WTC11 (cell line): ENCODE data around the gene GPR3. TPM values are rescaled to one million over a fixed set of nuclear protein-coding genes. Genes with fewer than 3 reads are reported as not detected.

Experiments used
- ATAC-seq: fragments of 200-7000 bp; cut with Tn5 transposase; 2 replicates; pipeline ENCODE4 v1.10.0; 2021; ENCODE audit warnings: mild to moderate bottlenecking, moderate library complexity
- CTCF ChIA-PET: fragments of 300-600 bp; sonication (Branson Sonifier 250); formaldehyde crosslinking; loops from one replicate; lab custom pipeline; 2021; ENCODE audit warnings: antibody characterized with exemption; lab: Charles Lee
- POLR2A ChIA-PET: fragments of 350-600 bp; sonication (Branson Sonifier 250); formaldehyde crosslinking; loops from one replicate; lab custom pipeline; 2021; ENCODE audit warnings: antibody characterized with exemption; lab: Charles Lee
- DNase-seq: peaks from one replicate; pipeline ENCODE4 v3.0.0; 2021; ENCODE audit warnings: low spot score
- H3K27ac Mint-ChIP-seq: 2 replicates; pipeline ENCODE4 v1.8.0; 2021; ENCODE audit warnings: mixed read lengths
- H3K27me3 Mint-ChIP-seq: 2 replicates; pipeline ENCODE4 v1.8.0; 2021; ENCODE audit warnings: low read depth, mild to moderate bottlenecking, moderate library complexity, mixed read lengths
- H3K36me3 Mint-ChIP-seq: 2 replicates; pipeline ENCODE4 v1.8.0; 2021; ENCODE audit warnings: mixed read lengths
- H3K4me1 Mint-ChIP-seq: 2 replicates; pipeline ENCODE4 v1.8.0; 2022; ENCODE audit warnings: mixed read lengths
- H3K4me3 Mint-ChIP-seq: 2 replicates; pipeline ENCODE4 v1.8.0; 2021; ENCODE audit warnings: mild to moderate bottlenecking, moderate library complexity, mixed read lengths
- H3K9me3 Mint-ChIP-seq: 2 replicates; pipeline ENCODE4 v1.8.0; 2021; ENCODE audit warnings: mixed read lengths
- AR ChIP-seq: fragments of 250-450 bp; sonication (Bioruptor Pico); IDR thresholded peaks from 2 replicates; pipeline ENCODE4 v1.9.0; 2021; ENCODE audit warnings: mild to moderate bottlenecking
- CBFB ChIP-seq: sonication (generic); formaldehyde crosslinking; IDR thresholded peaks from 2 replicates; pipeline ENCODE4 v1.8.1; 2022; ENCODE audit warnings: mild to moderate bottlenecking, low read depth, missing genetic modification reagents
- CTCF ChIP-seq: fragments of 200-600 bp; IDR thresholded peaks from 2 replicates; pipeline ENCODE4 v1.8.0; 2022; ENCODE audit warnings: antibody characterized with exemption
- ELF4 ChIP-seq: sonication (generic); formaldehyde crosslinking; IDR thresholded peaks from 2 replicates; pipeline ENCODE4 v1.8.1; 2022; ENCODE audit warnings: low read depth, mild to moderate bottlenecking, moderate library complexity, missing genetic modification reagents
- FOXJ3 ChIP-seq: sonication (generic); formaldehyde crosslinking; IDR thresholded peaks from 2 replicates; pipeline ENCODE4 v1.9.0; 2021; ENCODE audit warnings: missing genetic modification reagents, mild to moderate bottlenecking, borderline replicate concordance
- JUN ChIP-seq: sonication (generic); formaldehyde crosslinking; IDR thresholded peaks from 2 replicates; pipeline ENCODE4 v1.8.0; 2023; ENCODE audit warnings: mild to moderate bottlenecking, missing genetic modification reagents
- MYBL2 ChIP-seq: sonication (generic); formaldehyde crosslinking; IDR thresholded peaks from 2 replicates; pipeline ENCODE4 v1.8.1; 2023; ENCODE audit warnings: mild to moderate bottlenecking, moderate library complexity, missing genetic modification reagents
- TEAD1 ChIP-seq: sonication (generic); formaldehyde crosslinking; IDR thresholded peaks from 2 replicates; pipeline ENCODE4 v1.8.0; 2022; ENCODE audit warnings: mild to moderate bottlenecking, missing genetic modification reagents
- ZNF416 ChIP-seq: fragments of 250-450 bp; sonication (Bioruptor Pico); IDR thresholded peaks from 2 replicates; pipeline ENCODE4 v1.9.0; 2021; ENCODE audit warnings: mild to moderate bottlenecking, inconsistent platforms
- total RNA-seq: library from RNA; stranded (reverse); gene quantifications from 3 replicates; pipeline ENCODE4 v1.2.3, GENCODE V29; 2021
- TF ChIP-seq, protein P1 (sequence below): sonication (generic); formaldehyde crosslinking; IDR thresholded peaks from 2 replicates; pipeline ENCODE4 v1.8.1; 2023; ENCODE audit warnings: mild to moderate bottlenecking, missing genetic modification reagents, borderline replicate concordance
- TF ChIP-seq, protein P2 (sequence below): sonication (generic); formaldehyde crosslinking; IDR thresholded peaks from 2 replicates; pipeline ENCODE4 v1.8.1; 2022; ENCODE audit warnings: low read depth, mild to moderate bottlenecking, moderate library complexity, missing genetic modification reagents, borderline replicate concordance
- TF ChIP-seq, protein P3 (sequence below): sonication (generic); formaldehyde crosslinking; IDR thresholded peaks from 2 replicates; pipeline ENCODE4 v1.8.1; 2022; ENCODE audit warnings: low read depth, missing genetic modification reagents, borderline replicate concordance
- TF ChIP-seq, protein P4 (sequence below): sonication (generic); formaldehyde crosslinking; IDR thresholded peaks from 2 replicates; pipeline ENCODE4 v1.8.0; 2022; ENCODE audit warnings: mild to moderate bottlenecking, missing genetic modification reagents
- TF ChIP-seq, protein P5 (sequence below): sonication (generic); formaldehyde crosslinking; IDR thresholded peaks from 2 replicates; pipeline ENCODE4 v1.8.1; 2023; ENCODE audit warnings: mild to moderate bottlenecking, moderate library complexity, missing genetic modification reagents
- TF ChIP-seq, protein P6 (sequence below): sonication (generic); formaldehyde crosslinking; IDR thresholded peaks from 2 replicates; pipeline ENCODE4 v1.8.0; 2022; ENCODE audit warnings: mild to moderate bottlenecking, missing genetic modification reagents

The GPR3 gene
- total RNA-seq, 1 experiment from 2014 or later = 12.4 TPM

- TF ChIP-seq, protein P1, sequence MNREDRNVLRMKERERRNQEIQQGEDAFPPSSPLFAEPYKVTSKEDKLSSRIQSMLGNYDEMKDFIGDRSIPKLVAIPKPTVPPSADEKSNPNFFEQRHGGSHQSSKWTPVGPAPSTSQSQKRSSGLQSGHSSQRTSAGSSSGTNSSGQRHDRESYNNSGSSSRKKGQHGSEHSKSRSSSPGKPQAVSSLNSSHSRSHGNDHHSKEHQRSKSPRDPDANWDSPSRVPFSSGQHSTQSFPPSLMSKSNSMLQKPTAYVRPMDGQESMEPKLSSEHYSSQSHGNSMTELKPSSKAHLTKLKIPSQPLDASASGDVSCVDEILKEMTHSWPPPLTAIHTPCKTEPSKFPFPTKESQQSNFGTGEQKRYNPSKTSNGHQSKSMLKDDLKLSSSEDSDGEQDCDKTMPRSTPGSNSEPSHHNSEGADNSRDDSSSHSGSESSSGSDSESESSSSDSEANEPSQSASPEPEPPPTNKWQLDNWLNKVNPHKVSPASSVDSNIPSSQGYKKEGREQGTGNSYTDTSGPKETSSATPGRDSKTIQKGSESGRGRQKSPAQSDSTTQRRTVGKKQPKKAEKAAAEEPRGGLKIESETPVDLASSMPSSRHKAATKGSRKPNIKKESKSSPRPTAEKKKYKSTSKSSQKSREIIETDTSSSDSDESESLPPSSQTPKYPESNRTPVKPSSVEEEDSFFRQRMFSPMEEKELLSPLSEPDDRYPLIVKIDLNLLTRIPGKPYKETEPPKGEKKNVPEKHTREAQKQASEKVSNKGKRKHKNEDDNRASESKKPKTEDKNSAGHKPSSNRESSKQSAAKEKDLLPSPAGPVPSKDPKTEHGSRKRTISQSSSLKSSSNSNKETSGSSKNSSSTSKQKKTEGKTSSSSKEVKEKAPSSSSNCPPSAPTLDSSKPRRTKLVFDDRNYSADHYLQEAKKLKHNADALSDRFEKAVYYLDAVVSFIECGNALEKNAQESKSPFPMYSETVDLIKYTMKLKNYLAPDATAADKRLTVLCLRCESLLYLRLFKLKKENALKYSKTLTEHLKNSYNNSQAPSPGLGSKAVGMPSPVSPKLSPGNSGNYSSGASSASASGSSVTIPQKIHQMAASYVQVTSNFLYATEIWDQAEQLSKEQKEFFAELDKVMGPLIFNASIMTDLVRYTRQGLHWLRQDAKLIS (CRISPR knock-in tag) = no peak
- TF ChIP-seq, protein P2, sequence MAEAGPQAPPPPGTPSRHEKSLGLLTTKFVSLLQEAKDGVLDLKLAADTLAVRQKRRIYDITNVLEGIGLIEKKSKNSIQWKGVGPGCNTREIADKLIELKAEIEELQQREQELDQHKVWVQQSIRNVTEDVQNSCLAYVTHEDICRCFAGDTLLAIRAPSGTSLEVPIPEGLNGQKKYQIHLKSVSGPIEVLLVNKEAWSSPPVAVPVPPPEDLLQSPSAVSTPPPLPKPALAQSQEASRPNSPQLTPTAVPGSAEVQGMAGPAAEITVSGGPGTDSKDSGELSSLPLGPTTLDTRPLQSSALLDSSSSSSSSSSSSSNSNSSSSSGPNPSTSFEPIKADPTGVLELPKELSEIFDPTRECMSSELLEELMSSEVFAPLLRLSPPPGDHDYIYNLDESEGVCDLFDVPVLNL (CRISPR knock-in tag) = 0 out of 2 replicates have a peak, but pooled peaks have one; percentile 26
- TF ChIP-seq, all 79 proteins: peak for 1
These were observed 20.6 kb downstream of the GPR3 start (continued) for GRCh38 chr1:27413004-27413403.

- Mint-ChIP-seq H3K9me3 (no peaks in the 10 kb centered on the region), H3K27ac (no peak overlapping the region), H3K4me1 (peaks cover 21% of the 10 kb centered on the region), H3K27me3 (no peaks in the 10 kb centered on the region), H3K36me3 (peaks cover 79% of the 10 kb centered on the region), H3K4me3 (no peak overlapping the region)
- POLR2A ChIA-PET = no interaction called here
- DNase-seq (no peak), ATAC-seq (no peak)
- CTCF ChIA-PET = no interaction called here
- TF ChIP-seq, protein P3, sequence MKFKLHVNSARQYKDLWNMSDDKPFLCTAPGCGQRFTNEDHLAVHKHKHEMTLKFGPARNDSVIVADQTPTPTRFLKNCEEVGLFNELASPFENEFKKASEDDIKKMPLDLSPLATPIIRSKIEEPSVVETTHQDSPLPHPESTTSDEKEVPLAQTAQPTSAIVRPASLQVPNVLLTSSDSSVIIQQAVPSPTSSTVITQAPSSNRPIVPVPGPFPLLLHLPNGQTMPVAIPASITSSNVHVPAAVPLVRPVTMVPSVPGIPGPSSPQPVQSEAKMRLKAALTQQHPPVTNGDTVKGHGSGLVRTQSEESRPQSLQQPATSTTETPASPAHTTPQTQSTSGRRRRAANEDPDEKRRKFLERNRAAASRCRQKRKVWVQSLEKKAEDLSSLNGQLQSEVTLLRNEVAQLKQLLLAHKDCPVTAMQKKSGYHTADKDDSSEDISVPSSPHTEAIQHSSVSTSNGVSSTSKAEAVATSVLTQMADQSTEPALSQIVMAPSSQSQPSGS (CRISPR knock-in tag) = no peak
- TF ChIP-seq TEAD1 (CRISPR knock-in tag) = no peak
- no peak for TF ChIP-seq AR (CRISPR knock-in tag)
- no peak for TF ChIP-seq CTCF
- no peak for TF ChIP-seq ELF4
- TF ChIP-seq, protein P1 (CRISPR knock-in tag) = no peak
- TF ChIP-seq FOXJ3 = no peak
- TF ChIP-seq, protein P4, sequence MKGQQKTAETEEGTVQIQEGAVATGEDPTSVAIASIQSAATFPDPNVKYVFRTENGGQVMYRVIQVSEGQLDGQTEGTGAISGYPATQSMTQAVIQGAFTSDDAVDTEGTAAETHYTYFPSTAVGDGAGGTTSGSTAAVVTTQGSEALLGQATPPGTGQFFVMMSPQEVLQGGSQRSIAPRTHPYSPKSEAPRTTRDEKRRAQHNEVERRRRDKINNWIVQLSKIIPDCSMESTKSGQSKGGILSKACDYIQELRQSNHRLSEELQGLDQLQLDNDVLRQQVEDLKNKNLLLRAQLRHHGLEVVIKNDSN (CRISPR knock-in tag) = no peak
- TF ChIP-seq, protein P5, sequence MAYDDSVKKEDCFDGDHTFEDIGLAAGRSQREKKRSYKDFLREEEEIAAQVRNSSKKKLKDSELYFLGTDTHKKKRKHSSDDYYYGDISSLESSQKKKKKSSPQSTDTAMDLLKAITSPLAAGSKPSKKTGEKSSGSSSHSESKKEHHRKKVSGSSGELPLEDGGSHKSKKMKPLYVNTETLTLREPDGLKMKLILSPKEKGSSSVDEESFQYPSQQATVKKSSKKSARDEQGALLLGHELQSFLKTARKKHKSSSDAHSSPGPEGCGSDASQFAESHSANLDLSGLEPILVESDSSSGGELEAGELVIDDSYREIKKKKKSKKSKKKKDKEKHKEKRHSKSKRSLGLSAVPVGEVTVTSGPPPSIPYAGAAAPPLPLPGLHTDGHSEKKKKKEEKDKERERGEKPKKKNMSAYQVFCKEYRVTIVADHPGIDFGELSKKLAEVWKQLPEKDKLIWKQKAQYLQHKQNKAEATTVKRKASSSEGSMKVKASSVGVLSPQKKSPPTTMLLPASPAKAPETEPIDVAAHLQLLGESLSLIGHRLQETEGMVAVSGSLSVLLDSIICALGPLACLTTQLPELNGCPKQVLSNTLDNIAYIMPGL = no peak
- no peak for TF ChIP-seq JUN (CRISPR knock-in tag)
- TF ChIP-seq CBFB (CRISPR knock-in tag) = no peak
- TF ChIP-seq, protein P6, sequence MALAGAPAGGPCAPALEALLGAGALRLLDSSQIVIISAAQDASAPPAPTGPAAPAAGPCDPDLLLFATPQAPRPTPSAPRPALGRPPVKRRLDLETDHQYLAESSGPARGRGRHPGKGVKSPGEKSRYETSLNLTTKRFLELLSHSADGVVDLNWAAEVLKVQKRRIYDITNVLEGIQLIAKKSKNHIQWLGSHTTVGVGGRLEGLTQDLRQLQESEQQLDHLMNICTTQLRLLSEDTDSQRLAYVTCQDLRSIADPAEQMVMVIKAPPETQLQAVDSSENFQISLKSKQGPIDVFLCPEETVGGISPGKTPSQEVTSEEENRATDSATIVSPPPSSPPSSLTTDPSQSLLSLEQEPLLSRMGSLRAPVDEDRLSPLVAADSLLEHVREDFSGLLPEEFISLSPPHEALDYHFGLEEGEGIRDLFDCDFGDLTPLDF (CRISPR knock-in tag) = no peak
- TF ChIP-seq ZNF416 = no peak
- no peak for TF ChIP-seq MYBL2 (CRISPR knock-in tag)
These were observed 21.7 kb downstream of the GPR3 start for GRCh38 chr1:27414091-27414490.
